HG03432 (cell line): ENCODE results near the gene DMXL1.
"Not testable (repeated sequence)": the region's sequence is repeated elsewhere in the genome, so short reads cannot be mapped to it uniquely, and the experiment has no call there.

Experiments
- ATAC-seq: cut with Tn5 transposase; IDR thresholded peaks from one replicate; pipeline ENCODE4 v1.9.1; 2021; ENCODE audit warnings: mild to moderate bottlenecking, moderate library complexity; ENCODE audit not compliant: unreplicated experiment

Gene DMXL1

DNA sequence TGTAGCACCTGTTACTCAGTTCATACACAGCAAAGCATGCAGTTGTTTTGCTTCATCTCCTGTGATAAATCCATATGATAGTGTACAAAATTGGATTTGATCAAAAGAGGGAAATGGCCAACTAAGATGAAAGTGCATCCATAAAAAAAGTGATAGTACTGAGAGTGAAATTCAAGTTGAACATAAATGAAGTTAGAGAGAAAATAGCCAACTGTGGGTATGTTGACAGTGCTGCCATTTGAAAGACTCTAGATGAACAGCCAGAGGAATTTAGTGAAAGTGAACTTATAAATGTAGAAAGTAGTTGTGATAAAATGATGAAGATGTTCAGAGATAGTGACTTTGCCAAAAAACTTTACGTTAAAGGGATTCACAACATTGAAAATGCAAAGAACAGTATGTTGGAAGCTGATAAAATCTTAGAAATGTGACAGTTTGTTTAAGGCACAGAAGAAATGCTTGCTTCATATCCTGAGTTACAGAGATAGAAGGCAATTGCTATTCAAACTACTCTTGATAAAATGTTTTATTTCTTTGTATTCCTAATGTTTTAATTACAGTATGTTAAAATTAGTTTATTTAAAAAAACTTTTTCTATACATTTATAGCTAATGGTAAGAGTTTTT is 119.7 kb downstream of the DMXL1 start:
- ATAC-seq: no peak

DNA sequence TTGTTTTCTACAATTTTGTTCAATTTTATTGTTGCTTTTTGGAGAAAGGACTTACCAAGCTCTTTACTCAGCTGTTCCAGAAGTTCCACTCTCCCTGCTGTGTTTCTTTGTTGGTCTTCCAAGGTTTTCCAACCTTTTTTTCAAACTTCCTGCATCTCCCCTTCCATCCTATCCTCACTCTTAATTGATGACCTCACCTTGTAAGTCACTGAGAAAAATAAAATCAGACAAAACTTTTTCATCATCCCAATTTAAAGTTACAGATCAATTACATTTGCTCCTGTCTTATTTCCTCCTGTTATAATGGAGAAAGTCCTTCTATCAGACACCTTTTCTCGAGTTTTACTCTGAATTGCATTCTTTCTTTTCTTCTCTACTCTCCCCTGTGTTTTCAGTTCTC is 121.1 kb downstream of the DMXL1 start:
- no peak for ATAC-seq

DNA sequence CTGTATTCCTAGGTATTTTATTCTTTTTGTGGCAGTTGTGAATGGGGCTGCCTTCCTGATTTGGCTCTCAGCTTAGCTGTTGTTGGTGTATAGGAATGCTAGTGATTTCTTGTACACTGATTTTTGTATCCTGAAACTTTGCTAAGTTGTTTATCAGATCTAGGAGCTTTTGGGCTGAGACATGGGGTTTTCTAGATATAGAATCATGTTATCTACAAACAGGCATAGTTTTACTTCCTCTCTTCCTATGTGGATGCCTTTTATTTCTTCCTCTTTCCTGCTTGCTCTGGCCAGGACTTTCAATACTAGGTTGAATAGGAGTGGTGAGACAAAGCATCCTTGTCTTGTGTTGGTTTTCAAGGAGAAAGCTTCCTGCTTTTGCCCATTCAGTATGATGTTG is 129.9 kb downstream of the DMXL1 start:
- no peak for ATAC-seq

DNA sequence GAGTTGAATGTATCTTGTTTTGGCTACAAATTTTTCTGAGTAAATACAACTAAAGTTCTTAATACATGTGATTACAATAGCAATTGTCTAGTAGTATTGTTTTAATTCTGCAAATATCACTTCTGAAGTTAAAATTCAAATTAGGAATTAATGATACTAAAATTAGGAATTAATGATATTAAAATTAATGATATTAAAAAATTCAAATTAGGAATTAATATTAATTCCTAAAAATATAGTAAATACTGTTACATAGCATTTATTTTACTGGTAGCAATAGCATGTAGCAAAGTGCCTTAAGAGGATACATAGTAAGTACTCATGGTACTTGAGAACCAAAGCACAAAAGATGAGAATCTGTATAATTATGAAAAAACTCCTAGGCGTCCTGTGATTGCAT is 136.2 kb downstream of the DMXL1 start:
- no peak for ATAC-seq

DNA sequence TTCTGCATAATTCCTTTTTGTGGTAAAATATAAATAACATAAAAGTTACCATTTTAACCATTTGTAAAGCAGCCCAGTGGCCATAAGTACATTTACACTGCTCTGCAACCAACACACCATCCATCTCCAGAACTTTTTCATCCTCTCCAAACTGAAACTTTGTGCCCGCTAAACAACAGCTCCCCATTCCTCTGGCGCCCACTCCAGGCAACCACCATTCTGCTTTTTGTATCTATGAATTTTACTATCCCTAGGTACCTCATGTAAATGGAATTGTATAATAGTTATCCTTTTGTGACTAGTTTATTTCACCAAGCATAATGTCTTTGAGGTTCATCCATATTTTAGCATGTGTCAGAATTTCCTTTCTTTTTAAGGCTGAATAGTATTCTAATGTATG is 141.1 kb downstream of the DMXL1 start:
- ATAC-seq: no peak

DNA sequence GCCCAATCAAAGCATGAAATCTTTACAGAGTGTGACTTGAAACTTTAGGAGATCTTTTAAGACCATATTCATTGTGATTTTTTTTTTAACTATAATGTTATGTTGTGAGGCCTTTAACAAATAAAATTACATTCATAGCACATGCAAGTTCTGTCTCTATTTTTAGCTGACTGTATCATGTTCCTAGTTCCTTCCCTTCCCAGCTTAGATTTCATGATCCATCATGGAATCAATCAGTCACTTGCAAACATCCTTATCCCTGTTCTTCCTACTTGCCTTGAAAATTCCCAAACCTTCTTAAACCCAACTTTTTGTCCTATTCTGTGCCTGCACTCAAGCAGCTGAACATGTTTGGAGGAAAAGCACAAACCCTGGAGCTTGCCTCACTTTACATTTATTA is 141.8 kb downstream of the DMXL1 start:
- ATAC-seq: no peak

DNA sequence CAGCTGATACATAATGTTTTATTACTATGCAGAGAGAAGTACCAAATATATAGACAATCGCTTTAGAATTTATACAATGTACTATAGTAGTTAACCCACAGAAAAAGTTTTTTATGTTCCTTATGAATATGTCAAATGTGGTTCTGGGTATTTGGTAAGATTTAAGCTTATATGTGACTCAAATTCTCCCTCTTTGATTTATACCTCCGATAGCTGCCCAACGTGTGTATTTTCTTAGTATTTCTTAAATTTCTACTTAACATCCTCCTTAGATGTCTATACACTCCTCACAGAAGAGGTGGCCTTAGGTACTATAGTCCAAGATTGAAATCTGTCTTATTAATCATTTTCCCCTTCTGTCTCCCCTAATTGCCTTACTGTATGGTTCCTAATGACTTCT is 146.3 kb downstream of the DMXL1 start:
- ATAC-seq: no peak

DNA sequence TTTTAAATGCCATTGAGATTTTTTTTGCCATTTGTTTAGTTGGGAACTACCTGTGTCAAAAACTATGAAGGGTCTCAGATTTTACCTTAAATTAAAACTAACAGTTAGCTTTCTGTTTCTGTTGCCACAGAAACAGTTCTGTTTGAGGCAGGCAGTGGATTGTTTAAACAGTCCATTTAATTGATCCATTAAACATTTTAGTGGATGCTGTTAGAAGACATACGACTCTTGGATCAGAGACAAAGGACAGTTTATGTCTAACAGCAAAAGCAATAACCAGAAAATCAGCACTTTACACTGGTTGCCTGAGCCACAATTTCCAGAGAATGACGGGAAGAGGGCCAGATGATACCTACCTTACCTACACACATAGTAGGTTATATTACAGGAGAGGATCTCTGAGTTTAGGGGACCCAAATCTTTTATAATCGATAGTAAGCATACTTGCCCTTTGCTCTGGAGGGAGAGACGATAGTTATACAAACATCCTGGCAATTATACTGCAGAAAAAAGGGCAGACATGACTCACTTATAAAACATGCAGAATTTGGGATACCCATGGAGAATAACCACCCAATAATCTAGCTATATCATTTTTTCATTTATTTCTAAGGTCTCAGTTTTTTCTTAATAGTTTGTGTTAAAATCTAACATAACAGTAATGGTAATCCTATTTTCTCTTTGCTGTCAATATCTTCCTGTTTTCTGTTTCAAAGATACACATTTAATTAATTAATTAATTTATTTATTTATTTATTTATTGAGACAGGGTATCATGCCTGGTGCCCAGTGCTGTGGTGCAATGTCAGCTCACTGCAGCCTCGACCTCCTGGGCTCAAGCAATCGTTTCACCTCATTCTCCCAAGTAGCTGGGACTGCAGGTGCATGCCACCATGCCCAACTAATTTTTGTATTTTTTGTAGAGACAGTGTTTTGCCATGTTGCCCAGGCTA is 148.2 kb downstream of the DMXL1 start:
- no peak for ATAC-seq

DNA sequence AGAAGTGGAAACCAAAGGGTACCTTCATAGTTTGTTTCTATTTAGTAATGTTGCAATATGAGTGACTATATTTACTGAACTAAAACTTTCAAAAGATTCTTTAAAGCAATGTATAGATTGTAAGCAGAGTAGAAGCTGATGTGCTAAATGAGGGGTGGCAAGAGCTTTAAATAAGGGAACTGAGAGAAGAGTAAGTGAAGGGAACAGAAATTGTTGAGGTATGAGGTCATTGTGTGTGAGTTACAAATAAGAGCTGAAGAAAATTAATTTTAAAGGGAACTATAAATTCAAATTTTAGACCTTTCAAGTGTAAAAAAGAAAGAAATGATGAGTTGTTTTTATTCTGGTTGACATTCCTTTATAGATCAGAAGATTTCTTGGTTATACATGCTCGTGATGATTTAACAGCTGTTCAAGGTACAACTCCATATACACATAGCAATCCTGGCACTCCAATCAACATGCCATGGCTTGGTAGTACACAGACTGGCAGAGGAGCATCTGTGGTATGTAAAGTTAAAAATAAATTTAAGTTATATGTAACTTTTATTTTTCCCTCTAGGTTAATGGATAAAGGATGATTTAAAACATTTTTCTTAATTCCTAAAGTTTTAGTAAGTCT is 149.8 kb downstream of the DMXL1 start:
- peak; percentile 98 for ATAC-seq

DNA sequence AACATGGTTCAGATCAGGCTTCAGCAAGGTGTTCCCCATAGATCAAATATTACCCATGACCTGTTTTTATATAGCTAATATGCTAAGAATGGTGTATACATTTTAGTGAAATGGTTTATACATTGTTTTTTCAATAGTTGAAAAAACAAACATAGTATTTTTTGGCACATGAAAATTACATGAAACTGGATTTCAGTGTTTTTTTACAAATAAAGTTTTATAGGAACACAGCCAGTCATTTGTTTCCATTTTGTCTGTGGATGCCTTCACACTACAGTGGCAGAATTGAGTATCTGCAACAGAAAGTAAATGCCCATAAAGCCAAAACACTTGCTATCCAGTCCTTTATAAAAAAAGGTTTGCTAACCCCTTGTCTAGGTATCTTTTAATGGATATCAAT is 150.4 kb downstream of the DMXL1 start:
- ATAC-seq: no peak

DNA sequence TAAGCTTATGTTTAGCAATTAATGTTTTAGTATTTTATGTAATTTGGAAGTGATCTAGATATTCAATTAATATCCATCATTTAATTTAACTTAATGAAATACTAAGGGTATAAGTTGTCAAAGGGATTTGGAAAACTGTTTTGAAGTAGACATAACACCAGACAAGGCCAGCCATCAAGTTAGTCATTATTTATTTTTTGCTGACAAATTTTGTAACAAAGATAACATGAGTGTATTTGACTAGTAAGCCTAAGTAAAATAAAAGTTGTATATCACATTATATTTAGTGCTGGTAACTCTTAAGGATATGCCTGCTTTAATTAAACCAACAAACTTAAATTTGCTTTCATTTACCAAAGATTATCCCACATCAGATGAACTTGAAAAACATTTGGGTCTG is 159.1 kb downstream of the DMXL1 start:
- ATAC-seq: no peak

DNA sequence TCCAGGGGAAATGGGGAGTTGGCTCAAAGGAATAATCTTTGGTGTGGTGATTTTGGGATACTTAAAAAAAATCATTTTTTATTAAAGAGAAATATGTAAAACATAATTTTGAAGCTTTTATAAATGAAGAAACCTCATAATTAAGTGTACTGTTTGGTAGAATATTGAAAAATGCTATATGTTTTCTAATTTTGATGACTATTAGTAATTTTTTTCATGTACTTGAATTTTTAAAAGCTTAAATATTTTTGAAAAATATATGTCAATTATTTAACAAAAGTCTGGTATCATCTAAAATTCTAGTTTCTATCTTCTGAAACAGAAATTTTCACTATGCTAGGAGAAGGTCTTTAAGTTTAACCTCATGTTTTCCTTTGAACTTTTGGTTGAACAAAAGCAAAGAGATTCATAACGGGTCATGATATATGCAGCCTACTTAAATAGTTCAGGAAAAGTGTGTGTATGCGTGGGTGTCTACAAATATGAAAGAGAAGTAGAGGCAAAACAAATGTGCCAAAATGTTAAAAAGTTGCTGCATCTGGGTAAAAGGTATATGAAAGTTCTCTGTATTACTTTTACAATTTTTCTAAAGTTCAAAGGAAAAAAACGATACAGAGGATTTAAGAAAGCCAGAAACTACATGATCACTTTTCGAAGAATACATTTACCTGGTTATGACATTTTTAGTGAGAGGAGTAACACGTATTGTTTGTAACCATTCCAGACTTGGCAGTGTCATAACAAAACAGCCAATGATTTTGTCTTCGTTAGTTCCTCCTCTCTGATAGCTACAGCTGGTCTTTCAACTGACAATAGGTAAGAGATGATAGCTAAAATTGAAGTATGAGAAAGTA is 167.6 kb downstream of the DMXL1 start:
- no peak for ATAC-seq

DNA sequence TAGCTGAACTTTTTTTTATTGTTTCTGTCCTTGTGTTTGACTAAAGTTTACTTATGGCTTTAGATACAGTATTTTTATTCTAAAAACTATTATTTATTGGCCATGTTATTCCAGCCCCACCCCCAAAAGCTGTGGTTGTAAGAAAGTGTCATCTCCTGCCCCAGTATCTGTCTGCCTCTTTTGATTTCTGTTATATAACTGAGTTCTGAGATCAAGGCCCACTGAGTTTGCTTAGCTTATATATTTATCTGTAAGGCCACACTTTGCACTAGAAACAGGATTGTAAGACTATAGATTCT is 168.2 kb downstream of the DMXL1 start:
- ATAC-seq: no peak

DNA sequence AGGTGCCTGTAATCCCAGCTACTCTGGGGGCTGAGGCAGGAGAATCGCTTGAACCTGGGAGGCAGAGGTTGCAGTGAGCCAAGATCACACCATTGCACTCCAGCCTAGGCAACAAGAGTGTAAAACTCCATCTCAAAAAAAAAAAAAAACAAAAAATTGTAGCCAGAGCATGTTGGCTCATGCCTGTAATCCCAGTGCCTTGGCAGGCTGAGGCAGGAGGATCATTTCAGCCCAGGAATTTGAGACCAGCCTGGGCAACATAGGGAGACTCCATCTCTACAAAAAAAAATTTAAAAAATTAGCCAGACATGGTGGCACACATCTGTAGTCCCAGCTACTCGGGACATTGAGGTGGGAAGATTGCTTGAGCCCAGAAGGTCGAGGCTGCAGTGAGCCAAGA is 168.9 kb downstream of the DMXL1 start:
- not testable (repeated sequence) for ATAC-seq

DNA sequence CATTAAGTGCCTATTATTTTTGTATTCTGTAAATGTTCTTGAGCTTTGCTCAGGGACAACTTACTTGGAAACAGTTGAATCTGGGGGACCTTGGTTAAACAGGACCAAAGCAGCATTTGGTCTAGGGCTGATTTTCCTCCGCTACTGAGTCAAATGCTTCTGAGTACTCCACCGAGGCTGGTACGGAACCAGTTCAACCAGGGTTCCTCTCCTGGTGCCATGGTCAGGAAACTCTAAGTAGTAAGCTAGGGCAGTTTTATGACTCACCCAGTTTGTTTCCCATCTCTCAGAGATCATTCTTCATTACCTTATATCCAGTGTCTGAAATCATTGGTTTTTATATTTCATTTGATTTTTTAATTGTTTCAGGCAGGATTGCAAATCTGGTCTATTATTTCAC is 173.0 kb downstream of the DMXL1 start:
- ATAC-seq: no peak

DNA sequence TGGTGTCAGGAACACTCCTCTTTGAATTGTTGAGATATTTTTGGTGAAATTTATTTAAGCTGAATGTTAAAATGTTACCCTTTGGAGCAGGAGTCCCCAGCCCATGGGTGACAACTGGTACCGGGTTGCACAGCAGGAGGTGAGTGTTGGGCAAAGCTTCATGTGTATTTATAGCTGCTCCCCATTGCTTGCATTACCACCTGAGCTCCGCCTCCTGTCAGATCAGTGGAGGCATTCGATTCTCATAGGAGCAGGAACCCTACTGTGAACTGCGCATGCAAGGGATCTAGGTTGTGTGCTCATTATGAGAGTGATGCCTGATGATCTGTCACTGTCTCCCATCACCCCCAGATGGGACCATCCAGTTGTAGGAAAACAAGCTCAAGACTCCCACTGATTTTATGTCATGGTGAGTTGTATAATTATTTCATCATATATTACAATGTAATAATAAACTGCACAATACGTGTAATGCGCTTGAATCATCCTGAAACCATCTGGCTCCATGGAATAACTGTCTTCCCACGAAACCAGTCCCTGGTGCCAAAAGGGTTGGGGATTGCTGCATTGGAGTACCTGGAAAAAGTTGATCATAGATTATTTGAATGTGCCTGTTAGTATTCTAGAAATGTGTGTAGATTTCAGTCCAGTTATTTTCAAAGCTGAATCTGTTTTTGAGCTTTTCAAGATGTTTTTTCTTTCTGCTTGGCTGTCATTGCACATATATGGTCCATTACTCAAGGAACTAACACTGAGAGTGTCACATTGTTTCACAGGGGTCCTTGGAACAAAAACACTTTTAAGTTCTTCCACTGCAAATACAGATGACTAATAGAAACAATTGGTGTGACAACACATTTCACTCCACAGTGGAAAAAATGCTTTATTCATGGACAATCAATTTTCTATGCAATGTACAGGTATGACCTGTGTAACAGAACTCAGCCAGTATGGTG is 180.3 kb downstream of the DMXL1 start:
- ATAC-seq: no peak

DNA sequence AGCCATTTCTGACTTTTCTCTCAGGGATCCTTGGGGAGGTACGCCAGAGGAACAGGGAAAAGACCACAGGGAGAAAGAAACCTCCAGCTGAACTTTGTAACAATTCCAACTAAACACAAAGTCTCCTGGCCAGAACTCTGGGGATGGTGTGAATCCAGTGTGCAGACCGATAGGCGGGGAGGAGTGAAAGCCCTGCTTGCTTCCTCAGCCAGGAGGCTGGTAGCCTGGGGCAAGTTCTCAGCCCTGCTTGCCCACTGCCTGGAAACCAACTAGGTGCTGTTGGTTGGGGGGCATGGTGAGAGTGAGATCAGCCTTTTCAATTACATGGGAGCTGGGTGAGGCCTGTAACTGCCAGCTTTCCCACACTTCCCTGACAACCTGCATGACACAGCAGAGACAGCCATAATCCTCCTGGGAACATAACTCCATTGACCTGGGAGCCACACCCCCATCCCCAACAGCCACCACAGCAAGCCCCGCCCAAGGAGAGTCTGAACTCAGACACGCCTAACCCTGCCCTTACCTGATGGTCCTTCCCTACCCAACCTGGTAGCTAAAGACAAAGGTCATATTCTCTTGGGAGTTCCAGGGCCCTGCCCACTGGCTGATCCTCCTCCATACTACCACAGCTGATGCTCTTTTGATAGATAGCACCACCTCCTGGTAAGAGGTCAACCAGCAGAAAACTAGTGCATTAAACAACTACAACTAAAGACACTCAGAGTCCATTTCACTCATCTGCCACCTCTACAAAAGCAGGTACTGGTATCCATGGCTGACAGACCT is 184.9 kb downstream of the DMXL1 start:
- ATAC-seq: no peak

DNA sequence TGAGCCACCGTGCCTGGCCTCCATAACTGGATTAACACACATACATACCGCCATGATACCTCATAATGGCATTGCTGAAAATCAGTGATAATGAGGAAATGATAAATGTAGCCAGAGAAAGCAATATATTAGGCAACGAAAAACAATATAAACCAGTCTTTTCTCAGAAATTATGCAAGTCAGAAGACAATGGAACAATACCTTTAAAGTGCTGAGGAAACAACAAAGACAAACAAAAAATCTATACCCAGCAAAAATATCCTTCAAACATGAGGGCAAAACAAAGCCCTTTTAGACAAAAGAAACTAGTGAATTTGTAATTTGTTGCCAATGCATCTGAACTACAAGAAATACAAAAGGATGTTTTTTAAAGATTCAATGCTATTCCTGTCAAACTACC is 186.7 kb downstream of the DMXL1 start:
- ATAC-seq: no peak

DNA sequence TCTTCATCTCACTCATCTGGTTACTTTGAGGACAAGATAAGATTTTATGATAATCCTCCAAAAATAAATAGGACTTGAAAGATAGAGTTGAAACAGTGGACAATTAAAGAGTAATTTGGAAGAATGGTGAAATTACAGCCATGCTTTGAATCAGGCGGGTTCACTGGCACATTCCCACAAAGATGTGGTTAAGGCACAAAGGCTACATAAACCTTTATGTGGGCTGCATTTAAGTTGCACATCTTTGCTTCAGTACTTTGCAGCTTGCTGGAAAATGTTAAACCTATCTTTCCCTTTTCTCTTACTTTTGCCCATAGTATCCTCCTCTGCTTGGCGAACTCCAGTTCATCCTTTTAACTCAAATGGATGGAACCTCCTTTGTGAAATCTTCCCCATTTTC is 192.8 kb downstream of the DMXL1 start:
- ATAC-seq: no peak
